SK-N-SH treated with all-trans-retinoic acid at 6 μM for 48 hours (cell line): Measurements from ENCODE around the gene MIOX.

Source experiments
- PPARA ChIP-seq: fragments of 250-450 bp; sonication (Bioruptor Pico); IDR thresholded peaks from 2 replicates; pipeline ENCODE4 v1.5.0; 2020; ENCODE audit warnings: mild to moderate bottlenecking, borderline replicate concordance
- TCF4 ChIP-seq: fragments of 250-450 bp; sonication (Bioruptor Pico); IDR thresholded peaks from 2 replicates; pipeline ENCODE4 v1.8.0; 2021; ENCODE audit warnings: mild to moderate bottlenecking, moderate library complexity, borderline replicate concordance
- TOX ChIP-seq: fragments of 250-450 bp; sonication (Bioruptor Pico); IDR thresholded peaks from 2 replicates; pipeline ENCODE4 v1.8.0; 2021; ENCODE audit warnings: mild to moderate bottlenecking, moderate library complexity, borderline replicate concordance
- TF ChIP-seq, protein P1 (sequence below): fragments of 250-450 bp; sonication (Bioruptor Pico); IDR thresholded peaks from 2 replicates; pipeline ENCODE4 v1.5.1; 2020; ENCODE audit warnings: low read depth, mild to moderate bottlenecking, moderate library complexity

DNA sequence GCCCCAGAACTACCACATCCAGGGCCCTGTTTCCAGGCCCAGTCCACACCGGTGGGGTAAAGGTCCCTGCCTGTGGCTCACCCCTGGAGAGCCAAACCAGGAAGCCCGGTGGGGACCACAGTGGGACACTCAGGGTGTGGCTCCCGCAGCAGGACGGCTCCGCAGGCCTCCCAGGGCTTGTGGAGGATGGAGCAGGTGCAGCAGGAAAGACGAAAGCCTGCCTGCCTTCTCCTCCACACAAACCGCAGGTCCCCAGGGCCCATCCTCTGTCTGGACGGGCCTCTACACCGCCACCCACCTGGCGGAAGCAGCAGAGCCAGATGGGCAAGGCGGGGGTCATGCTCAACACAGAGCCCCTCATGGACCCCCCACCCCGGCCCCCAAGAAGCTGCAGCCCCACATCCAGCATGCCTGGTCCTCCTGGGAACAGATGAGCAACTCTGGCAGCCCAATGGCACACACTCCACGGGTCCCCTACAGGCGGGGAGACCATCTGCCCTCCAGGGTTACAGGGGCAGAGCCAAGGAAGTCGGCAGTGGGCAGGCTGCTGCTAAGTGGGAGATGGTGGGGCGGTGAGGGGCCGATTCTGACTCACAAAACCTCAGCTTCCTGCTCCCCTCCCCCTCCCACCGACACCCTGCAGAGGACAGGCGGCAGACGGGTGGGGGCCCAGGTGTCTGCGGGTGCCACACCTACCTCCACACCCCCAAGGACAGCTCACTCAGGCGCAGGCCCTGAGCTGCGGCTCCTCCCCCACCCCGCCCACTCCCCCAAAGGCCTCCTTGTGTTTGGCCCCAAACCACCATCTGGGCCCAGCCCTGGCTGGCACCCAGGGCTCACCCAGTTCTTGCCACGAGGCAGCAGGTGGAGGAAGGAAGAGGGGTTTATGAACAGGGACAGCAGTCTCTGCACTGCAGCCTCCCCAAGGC is 17.0 kb upstream of the MIOX start:
- TF ChIP-seq, protein P1, sequence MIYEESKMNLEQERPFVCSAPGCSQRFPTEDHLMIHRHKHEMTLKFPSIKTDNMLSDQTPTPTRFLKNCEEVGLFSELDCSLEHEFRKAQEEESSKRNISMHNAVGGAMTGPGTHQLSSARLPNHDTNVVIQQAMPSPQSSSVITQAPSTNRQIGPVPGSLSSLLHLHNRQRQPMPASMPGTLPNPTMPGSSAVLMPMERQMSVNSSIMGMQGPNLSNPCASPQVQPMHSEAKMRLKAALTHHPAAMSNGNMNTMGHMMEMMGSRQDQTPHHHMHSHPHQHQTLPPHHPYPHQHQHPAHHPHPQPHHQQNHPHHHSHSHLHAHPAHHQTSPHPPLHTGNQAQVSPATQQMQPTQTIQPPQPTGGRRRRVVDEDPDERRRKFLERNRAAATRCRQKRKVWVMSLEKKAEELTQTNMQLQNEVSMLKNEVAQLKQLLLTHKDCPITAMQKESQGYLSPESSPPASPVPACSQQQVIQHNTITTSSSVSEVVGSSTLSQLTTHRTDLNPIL (CRISPR knock-in tag): no peak
- TF ChIP-seq TOX (CRISPR knock-in tag) (no peak), PPARA (CRISPR knock-in tag) (no peak), TCF4 (CRISPR knock-in tag) (no peak)
